Occipital lobe (tissue), 2 donors: Measurements from ENCODE around the gene RRAS. TPM values are rescaled to one million over a fixed set of nuclear protein-coding genes. Genes with fewer than 3 reads are reported as not detected.

Source experiments
- DNase-seq: peaks from one replicate; lab custom pipeline; 2025; lab: John Stamatoyannopoulos, UW
- total RNA-seq: library from RNA; depleted of rRNA; stranded (reverse); fragments of >200 nt; gene quantifications from one replicate; pipeline ENCODE4 v1.2.3, GENCODE V29; 2014

The RRAS gene
- total RNA-seq, 1 donor from 2014 or later: 1.1 TPM

- DNase-seq: no peak
Observed at GRCh38 chr19:49677231-49677900, 37.4 kb upstream of the RRAS start, which contains the start of gene PRMT1. Gene PRMT1 (plus strand): TSS chr19:49677271. CDS start chr19:49677281, 10 bp downstream.

- peak; percentile 100 for DNase-seq
Observed at GRCh38 chr19:49676784-49677230, 36.9 kb upstream of the RRAS start.

- no peak for DNase-seq
Observed at GRCh38 chr19:49676136-49676783, 36.3 kb upstream of the RRAS start.

GRCh38 chr19:49672131-49672919 lies 32.4 kb upstream of the RRAS start:
- DNase-seq: peak; percentile 27

GRCh38 chr19:49669516-49669915 lies 29.6 kb upstream of the RRAS start:
- DNase-seq: no peak

- DNase-seq: no peak
Observed at GRCh38 chr19:49667473-49667872, 27.5 kb upstream of the RRAS start.

GRCh38 chr19:49666120-49666444 lies 26.1 kb upstream of the RRAS start:
- DNase-seq: no peak

- peak; percentile 92 for DNase-seq
Observed at GRCh38 chr19:49665351-49666119, 25.6 kb upstream of the RRAS start, which contains the start of the genes BCL2L12 and IRF3. Gene BCL2L12 (plus strand): TSS chr19:49665933. CDS start chr19:49666693, 760 bp downstream. Gene IRF3 (minus strand): TSS chr19:49665857. CDS start chr19:49664838, 1,019 bp downstream.

GRCh38 chr19:49665036-49665350 lies 25.1 kb upstream of the RRAS start:
- DNase-seq: no peak

GRCh38 chr19:49664171-49665035 lies 24.5 kb upstream of the RRAS start:
- DNase-seq: peak; percentile 87

- DNase-seq: no peak
Observed at GRCh38 chr19:49663224-49663623, 23.3 kb upstream of the RRAS start.

GRCh38 chr19:49662011-49662410 lies 22.1 kb upstream of the RRAS start:
- no peak for DNase-seq

GRCh38 chr19:49660338-49660961 lies 20.5 kb upstream of the RRAS start:
- DNase-seq: no peak

- DNase-seq: no peak
Observed at GRCh38 chr19:49658566-49659442, 18.9 kb upstream of the RRAS start.

- DNase-seq: no peak
Observed at GRCh38 chr19:49658139-49658517, 18.2 kb upstream of the RRAS start.

GRCh38 chr19:49657493-49658138 lies 17.7 kb upstream of the RRAS start:
- DNase-seq: no peak

GRCh38 chr19:49656456-49657109 lies 16.6 kb upstream of the RRAS start:
- no peak for DNase-seq
